ENCODE measurements around the gene RNLS.

DNA sequence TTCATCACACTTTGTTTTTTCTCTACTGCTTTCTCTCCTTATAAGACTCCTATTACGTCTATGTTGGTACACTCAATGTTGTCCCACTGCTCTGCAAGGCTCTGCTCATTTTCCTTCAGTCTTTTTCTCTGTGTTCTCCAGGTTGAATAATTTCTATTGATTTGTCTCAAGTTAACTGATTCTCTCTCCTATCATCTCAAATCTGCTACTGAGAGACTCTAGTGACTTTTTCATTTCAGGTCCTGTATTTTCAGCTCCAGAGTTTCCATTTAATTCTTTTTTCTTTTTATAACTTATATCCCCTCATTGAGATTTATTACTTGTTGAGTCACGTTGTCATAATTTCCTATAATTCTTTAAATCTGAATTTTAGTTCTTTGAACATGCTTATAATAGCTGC is 100.9 kb downstream of the RNLS start:
- no peak for TF ChIP-seq ZNF558 (tag by site-specific recombination; IDR thresholded peaks at IDR 0.05)
- TF ChIP-seq KLF1 (tag by site-specific recombination; IDR thresholded peaks at IDR 0.05): no peak
- TF ChIP-seq SALL2 (tag by site-specific recombination; IDR thresholded peaks at IDR 0.05; ENCODE audit: borderline replicate concordance): no peak
- no peak for TF ChIP-seq ZNF768 (tag by site-specific recombination; IDR thresholded peaks at IDR 0.05)
- no peak for TF ChIP-seq ZNF311 (tag by site-specific recombination; IDR thresholded peaks at IDR 0.05; ENCODE audit: borderline replicate concordance)
- no peak for TF ChIP-seq ZNF654 (tag by site-specific recombination; IDR thresholded peaks at IDR 0.05; ENCODE audit: low read depth)
- TF ChIP-seq ZNF623 (tag by site-specific recombination; IDR thresholded peaks at IDR 0.05): no peak
